ENCODE results near the gene OR13G1. TPM values are rescaled to one million over a fixed set of nuclear protein-coding genes. Genes with fewer than 3 reads are reported as not detected.

The OR13G1 gene
- total and polyA plus RNA-seq, 2 donors (not counting 3 experiments of a cell fraction or from before 2014, with no cell fraction given): not detected

- no peak overlapping the region for H3K4me2 ChIP-seq (ENCODE audit: insufficient read depth, low read length)
- no peaks in the 10 kb centered on the region for H3K36me3 ChIP-seq (ENCODE audit: control insufficient read depth in 2 of 2, extremely low read depth in 1 of 2, insufficient read depth in 2 of 2, low read length in 2 of 2)
- H3K27me3 ChIP-seq (ENCODE audit: control insufficient read depth in 2 of 2, insufficient read depth in 2 of 2, low read length in 2 of 2): no peaks in the 10 kb centered on the region
- no peaks in the 10 kb centered on the region for H3K9me1 ChIP-seq (replicated peaks; ENCODE audit: control insufficient read depth, extremely low read depth, insufficient read depth, low read length)
- H3K79me2 ChIP-seq (ENCODE audit: control insufficient read depth, insufficient read depth, low read length): no peaks in the 10 kb centered on the region
- H3K4me3 ChIP-seq (replicated peaks in 1 of 3; ENCODE audit: insufficient read depth in 1 of 3, low read depth in 1 of 3, low read length in 3 of 3): no peak overlapping the region
- no TSS peak for BruUV-seq (replicated peaks)
- DNase-seq (ENCODE audit: low read depth, low spot score) (no peak), FAIRE-seq (no peak)
- no peaks in the 10 kb centered on the region for H4K20me1 ChIP-seq (replicated peaks; ENCODE audit: control insufficient read depth, extremely low read depth, insufficient read depth, low read length)
- H3K9me3 ChIP-seq (replicated peaks; ENCODE audit: control insufficient read depth, insufficient read depth, low read length): peaks cover 5% of the 10 kb centered on the region
- dilution Hi-C loops (cut with MboI; ENCODE audit: extremely low pct_ligation_motif_present, low sequenced_read_pairs) (no loop called here), intact Hi-C loops (cut with micrococcal nuclease) (no loop called here)
- no peak overlapping the region for H3K9ac ChIP-seq (replicated peaks; ENCODE audit: extremely low read depth, insufficient read depth, low read length)
- POLR2A ChIA-PET: no interaction called here
- H2AFZ ChIP-seq (ENCODE audit: low read depth, low read length): no peak overlapping the region
- no peaks in the 10 kb centered on the region for H3K4me1 ChIP-seq (ENCODE audit: control insufficient read depth, extremely low read depth, insufficient read depth, low read length)
- H3K27ac ChIP-seq (ENCODE audit: insufficient read depth, low read depth, low read length): no peak overlapping the region
- TF ChIP-seq EZH2 (IDR thresholded peaks at IDR 0.05; ENCODE audit: borderline replicate concordance, low read depth, low read length, severe bottlenecking): no peak
- CTCF ChIA-PET: no interaction called here
These were observed 23.2 kb downstream of the OR13G1 start for GRCh38 chr1:247656221-247656875.

GRCh38 chr1:247653040-247653439 is 26.5 kb downstream of the OR13G1 start:
- no peak overlapping the region for H3K9ac ChIP-seq (replicated peaks; ENCODE audit: extremely low read depth, insufficient read depth, low read length)
- intact Hi-C loops (cut with micrococcal nuclease) (no loop called here), dilution Hi-C loops (cut with MboI; ENCODE audit: extremely low pct_ligation_motif_present, low sequenced_read_pairs) (no loop called here)
- H3K79me2 ChIP-seq (ENCODE audit: control insufficient read depth, insufficient read depth, low read length): no peaks in the 10 kb centered on the region
- TF ChIP-seq EZH2 (IDR thresholded peaks at IDR 0.05; ENCODE audit: borderline replicate concordance, low read depth, low read length, severe bottlenecking) (no peak), MAX (IDR thresholded peaks at IDR 0.05; ENCODE audit: insufficient read depth, insufficient read length) (no peak)
- no peaks in the 10 kb centered on the region for H3K4me1 ChIP-seq (ENCODE audit: control insufficient read depth, extremely low read depth, insufficient read depth, low read length)
- no peaks in the 10 kb centered on the region for H3K9me1 ChIP-seq (replicated peaks; ENCODE audit: control insufficient read depth, extremely low read depth, insufficient read depth, low read length)
- BruUV-seq (replicated peaks): no TSS peak
- H2AFZ ChIP-seq (ENCODE audit: low read depth, low read length): no peak overlapping the region
- CTCF ChIA-PET: no interaction called here
- H3K27me3 ChIP-seq (ENCODE audit: control insufficient read depth in 2 of 2, insufficient read depth in 2 of 2, low read length in 2 of 2): no peaks in the 10 kb centered on the region
- DNase-seq (ENCODE audit: low read depth, low spot score): no peak
- H3K4me3 ChIP-seq (replicated peaks in 1 of 3; ENCODE audit: insufficient read depth in 1 of 3, low read depth in 1 of 3, low read length in 3 of 3): no peak overlapping the region
- no peak overlapping the region for H3K4me2 ChIP-seq (ENCODE audit: insufficient read depth, low read length)
- no peak overlapping the region for H3K27ac ChIP-seq (ENCODE audit: insufficient read depth, low read depth, low read length)
- no peaks in the 10 kb centered on the region for H3K36me3 ChIP-seq (ENCODE audit: control insufficient read depth in 2 of 2, extremely low read depth in 1 of 2, insufficient read depth in 2 of 2, low read length in 2 of 2)
- peaks cover 5% of the 10 kb centered on the region for H3K9me3 ChIP-seq (replicated peaks; ENCODE audit: control insufficient read depth, insufficient read depth, low read length)
- no peaks in the 10 kb centered on the region for H4K20me1 ChIP-seq (replicated peaks; ENCODE audit: control insufficient read depth, extremely low read depth, insufficient read depth, low read length)
- POLR2A ChIA-PET: no interaction called here
- no peak for FAIRE-seq

Data from endothelial cell of umbilical vein (primary cell).